Vagina (tissue), 2 donors: ENCODE measurements around the gene PSRC1. TPM values are rescaled to one million over a fixed set of nuclear protein-coding genes. Genes with fewer than 3 reads are reported as not detected.
A peak's percentile ranks its signal among the peaks of the same experiment; 100 is the strongest.
"Not testable (repeated sequence)": the region's sequence is repeated elsewhere in the genome, so short reads cannot be mapped to it uniquely, and the experiment has no call there.

ENCODE experiments used
- DNase-seq, 2 donors: peaks; one replicate each; pipeline ENCODE4 v3.0.0-alpha.2; 2017; ENCODE audit errors: extremely low spot score in 2 of 2
- H3K27ac ChIP-seq: fragments of 200-600 bp; sonication (generic); one replicate; pipeline ENCODE4 v1.5.1; 2019
- H3K27me3 ChIP-seq: fragments of 200-600 bp; sonication (generic); one replicate; pipeline ENCODE4 v1.5.1; 2019
- H3K36me3 ChIP-seq, 2 donors: fragments of 200-600 bp; sonication (generic); one replicate each; pipeline ENCODE4 v1.5.1; 2017 to 2019
- H3K4me1 ChIP-seq: fragments of 200-600 bp; sonication (generic); one replicate; pipeline ENCODE4 v1.5.1; 2019
- H3K4me3 ChIP-seq, 2 donors: fragments of 200-600 bp; sonication (generic); 1 replicate in 1 of 2; 2 replicates in 1 of 2; pipeline ENCODE4 v1.5.1; 2016 to 2019
- H3K9me3 ChIP-seq: fragments of 200-600 bp; sonication (generic); one replicate; pipeline ENCODE4 v1.5.1; 2019
- POLR2A ChIP-seq, 2 donors: fragments of 450-650 bp; IDR thresholded peaks; one replicate each; pipeline ENCODE4 v1.6.1; 2017; ENCODE audit warnings: antibody characterized with exemption in 2 of 2, mild to moderate bottlenecking in 2 of 2, moderate library complexity in 2 of 2
- POLR2AphosphoS5 ChIP-seq, 2 donors: sonication (generic); formaldehyde crosslinking; IDR thresholded peaks; one replicate each; pipeline ENCODE4 v1.9.0; 2017; ENCODE audit warnings: antibody characterized with exemption in 2 of 2, mild to moderate bottlenecking in 2 of 2, low read depth in 1 of 2; ENCODE audit not compliant: insufficient read depth in 1 of 2
- intact Hi-C: fragments of 100-400 bp; cut with DNase I; formaldehyde crosslinking; loops from one replicate; pipeline ENCODE4 v1.15.1; 2023
- total RNA-seq: library from RNA; depleted of rRNA; stranded (reverse); fragments of >200 nt; gene quantifications from one replicate; pipeline ENCODE4 v1.2.3, GENCODE V29; 2016
- TF ChIP-seq, protein P1 (sequence below), 3 experiments: fragments of 450-650 bp in 2 of 3; fragments of 200-600 bp in 1 of 3; sonication (generic) in 1 of 3; IDR thresholded peaks; one replicate each; pipeline ENCODE4 v1.5.1; 2017 to 2019; ENCODE audit warnings: antibody characterized with exemption in 3 of 3, mild to moderate bottlenecking in 2 of 3, moderate library complexity in 2 of 3

Gene PSRC1
- total RNA-seq, 1 donor from 2014 or later = 5.4 TPM

GRCh38 chr1:109290998-109291397, 8.1 kb upstream of the PSRC1 start:
- Histone ChIP-seq H3K4me1 (no peaks in the 10 kb centered on the region), H3K27ac (no peak overlapping the region), H3K27me3 (no peaks in the 10 kb centered on the region), H3K4me3 (no peak overlapping the region), H3K36me3 (no peaks in the 10 kb centered on the region), H3K9me3 (no peaks in the 10 kb centered on the region)
- TF ChIP-seq POLR2A (IDR thresholded peaks at IDR 0.05) (no peak), POLR2AphosphoS5 (IDR thresholded peaks at IDR 0.05; ENCODE audit: insufficient read depth in 1 of 2, low read depth in 1 of 2) (no peak)
- TF ChIP-seq, protein P1, sequence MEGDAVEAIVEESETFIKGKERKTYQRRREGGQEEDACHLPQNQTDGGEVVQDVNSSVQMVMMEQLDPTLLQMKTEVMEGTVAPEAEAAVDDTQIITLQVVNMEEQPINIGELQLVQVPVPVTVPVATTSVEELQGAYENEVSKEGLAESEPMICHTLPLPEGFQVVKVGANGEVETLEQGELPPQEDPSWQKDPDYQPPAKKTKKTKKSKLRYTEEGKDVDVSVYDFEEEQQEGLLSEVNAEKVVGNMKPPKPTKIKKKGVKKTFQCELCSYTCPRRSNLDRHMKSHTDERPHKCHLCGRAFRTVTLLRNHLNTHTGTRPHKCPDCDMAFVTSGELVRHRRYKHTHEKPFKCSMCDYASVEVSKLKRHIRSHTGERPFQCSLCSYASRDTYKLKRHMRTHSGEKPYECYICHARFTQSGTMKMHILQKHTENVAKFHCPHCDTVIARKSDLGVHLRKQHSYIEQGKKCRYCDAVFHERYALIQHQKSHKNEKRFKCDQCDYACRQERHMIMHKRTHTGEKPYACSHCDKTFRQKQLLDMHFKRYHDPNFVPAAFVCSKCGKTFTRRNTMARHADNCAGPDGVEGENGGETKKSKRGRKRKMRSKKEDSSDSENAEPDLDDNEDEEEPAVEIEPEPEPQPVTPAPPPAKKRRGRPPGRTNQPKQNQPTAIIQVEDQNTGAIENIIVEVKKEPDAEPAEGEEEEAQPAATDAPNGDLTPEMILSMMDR (IDR thresholded peaks at IDR 0.05) = no peak
- no peak for DNase-seq
- intact Hi-C loops = no loop called here

DNA sequence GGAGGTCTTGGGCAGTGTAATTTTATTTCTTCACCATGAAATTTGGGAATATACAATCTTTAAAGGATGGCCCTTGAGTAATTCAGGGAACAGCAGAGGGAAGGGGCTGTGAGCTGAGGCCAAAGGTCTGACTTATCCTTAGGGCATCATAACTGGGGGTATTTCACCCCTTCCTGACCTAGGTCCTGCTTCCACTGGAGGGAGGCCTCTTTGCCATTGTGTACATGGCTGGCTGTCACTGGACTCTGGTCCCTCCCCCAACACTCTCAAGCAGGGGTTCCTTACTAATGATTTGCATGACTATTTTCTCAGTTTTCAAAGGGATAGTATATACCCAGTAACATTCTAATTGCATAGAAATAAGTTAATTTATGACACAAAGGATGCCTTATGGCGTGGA, 7.2 kb upstream of the PSRC1 start:
- Histone ChIP-seq H3K9me3 (no peaks in the 10 kb centered on the region), H3K36me3 (no peaks in the 10 kb centered on the region), H3K27ac (no peak overlapping the region), H3K4me3 (no peak overlapping the region), H3K27me3 (no peaks in the 10 kb centered on the region), H3K4me1 (no peaks in the 10 kb centered on the region)
- DNase-seq = no peak
- intact Hi-C loops = no loop called here
- TF ChIP-seq POLR2AphosphoS5 (IDR thresholded peaks at IDR 0.05; ENCODE audit: insufficient read depth in 1 of 2, low read depth in 1 of 2) (no peak), POLR2A (IDR thresholded peaks at IDR 0.05) (no peak)

GRCh38 chr1:109286762-109287161, 3.8 kb upstream of the PSRC1 start:
- intact Hi-C loops, H3K36me3 ChIP-seq, DNase-seq, H3K27me3 ChIP-seq, H3K27ac ChIP-seq, H3K9me3 ChIP-seq, H3K4me3 ChIP-seq: not testable (repeated sequence)
- H3K4me1 ChIP-seq = peaks cover 17% of the 10 kb centered on the region

GRCh38 chr1:109283748-109284600, 1.0 kb upstream of the PSRC1 start:
- Histone ChIP-seq H3K27ac (peak overlapping the region; percentile 78), H3K4me3 (peak overlapping the region; percentile 58 to 60), H3K36me3 (no peaks in the 10 kb centered on the region), H3K4me1 (peaks cover 20% of the 10 kb centered on the region), H3K9me3 (no peaks in the 10 kb centered on the region), H3K27me3 (no peaks in the 10 kb centered on the region)
- intact Hi-C loops = no loop called here
- DNase-seq = no peak
- TF ChIP-seq POLR2AphosphoS5 (IDR thresholded peaks at IDR 0.05; ENCODE audit: insufficient read depth in 1 of 2, low read depth in 1 of 2) (no peak), POLR2A (IDR thresholded peaks at IDR 0.05) (no peak)
- TF ChIP-seq, protein P1 (IDR thresholded peaks at IDR 0.05) = no peak

- Histone ChIP-seq H3K27me3 (no peaks in the 10 kb centered on the region), H3K36me3 (no peaks in the 10 kb centered on the region), H3K4me1 (peaks cover 20% of the 10 kb centered on the region), H3K4me3 (peak overlapping the region; percentile 58 to 60), H3K9me3 (no peaks in the 10 kb centered on the region), H3K27ac (peak overlapping the region; percentile 78)
- DNase-seq = no peak
- TF ChIP-seq POLR2A (IDR thresholded peaks at IDR 0.05) (no peak), POLR2AphosphoS5 (IDR thresholded peaks at IDR 0.05; ENCODE audit: insufficient read depth in 1 of 2, low read depth in 1 of 2) (no peak)
- TF ChIP-seq, protein P1 (IDR thresholded peaks at IDR 0.05) = no peak
- intact Hi-C loops = no loop called here
Observed at GRCh38 chr1:109282497-109282951, 421 bp downstream of the PSRC1 start.
